Measurements from ENCODE around the gene FCHSD2.

DNA sequence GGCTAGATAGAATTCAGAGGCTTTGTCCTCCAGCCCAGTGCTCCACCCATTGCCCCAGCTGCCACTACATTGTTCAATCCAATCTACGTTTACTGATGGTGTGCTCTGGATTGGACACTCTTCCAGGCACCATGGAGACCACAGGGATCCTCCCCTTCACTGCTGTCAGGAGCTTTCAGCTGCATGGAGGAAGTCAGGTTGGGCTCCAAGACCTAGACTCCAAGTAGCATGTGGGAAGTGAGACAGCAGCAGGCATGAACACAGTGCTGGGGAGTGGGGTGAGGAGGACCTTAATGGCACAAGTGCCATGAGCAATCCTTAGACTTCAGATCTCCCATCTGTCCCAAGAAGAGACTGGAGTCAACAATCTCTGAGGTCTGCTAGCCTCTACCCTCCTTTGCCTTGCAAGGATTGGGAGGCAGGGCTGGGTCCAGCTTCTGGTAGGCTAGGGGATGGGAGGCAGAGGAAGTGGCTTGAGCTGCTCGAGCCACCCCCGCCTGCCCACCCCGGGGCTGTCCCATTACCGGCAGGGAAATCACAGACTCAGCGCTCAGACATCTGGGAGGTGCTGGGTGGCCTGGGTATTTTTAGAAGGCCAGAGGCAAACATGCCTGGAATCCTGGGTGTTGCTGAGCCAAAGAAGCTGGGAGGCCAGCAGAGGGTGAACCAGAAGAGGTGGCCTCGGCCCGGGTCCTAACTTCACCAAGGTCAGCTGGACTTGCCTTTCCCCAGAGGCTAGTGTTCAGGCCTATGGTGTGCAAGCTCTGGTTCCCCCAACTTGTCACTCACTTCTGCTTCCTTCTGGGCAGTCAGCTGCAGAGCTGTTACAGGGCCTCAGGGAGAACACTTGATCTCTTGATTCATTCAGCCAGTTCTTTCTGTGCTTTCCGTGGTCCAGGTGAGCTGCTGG, 15.2 kb upstream of the FCHSD2 start:
- no peak for TF ChIP-seq EZH2 (IDR thresholded peaks at IDR 0.05)
- TF ChIP-seq, protein P1, sequence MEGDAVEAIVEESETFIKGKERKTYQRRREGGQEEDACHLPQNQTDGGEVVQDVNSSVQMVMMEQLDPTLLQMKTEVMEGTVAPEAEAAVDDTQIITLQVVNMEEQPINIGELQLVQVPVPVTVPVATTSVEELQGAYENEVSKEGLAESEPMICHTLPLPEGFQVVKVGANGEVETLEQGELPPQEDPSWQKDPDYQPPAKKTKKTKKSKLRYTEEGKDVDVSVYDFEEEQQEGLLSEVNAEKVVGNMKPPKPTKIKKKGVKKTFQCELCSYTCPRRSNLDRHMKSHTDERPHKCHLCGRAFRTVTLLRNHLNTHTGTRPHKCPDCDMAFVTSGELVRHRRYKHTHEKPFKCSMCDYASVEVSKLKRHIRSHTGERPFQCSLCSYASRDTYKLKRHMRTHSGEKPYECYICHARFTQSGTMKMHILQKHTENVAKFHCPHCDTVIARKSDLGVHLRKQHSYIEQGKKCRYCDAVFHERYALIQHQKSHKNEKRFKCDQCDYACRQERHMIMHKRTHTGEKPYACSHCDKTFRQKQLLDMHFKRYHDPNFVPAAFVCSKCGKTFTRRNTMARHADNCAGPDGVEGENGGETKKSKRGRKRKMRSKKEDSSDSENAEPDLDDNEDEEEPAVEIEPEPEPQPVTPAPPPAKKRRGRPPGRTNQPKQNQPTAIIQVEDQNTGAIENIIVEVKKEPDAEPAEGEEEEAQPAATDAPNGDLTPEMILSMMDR (IDR thresholded peaks at IDR 0.05): no peak
